Renal cortical epithelial cell (primary cell): Measurements from ENCODE around the gene TMEM179B. TPM values are rescaled to one million over a fixed set of nuclear protein-coding genes. Genes with fewer than 3 reads are reported as not detected.

Source experiments
- DNase-seq: peaks from one replicate; pipeline ENCODE4 v3.0.0-alpha.2; 2011; ENCODE audit warnings: low read depth
- total RNA-seq: library from RNA; depleted of rRNA; stranded (reverse); fragments of >200 nt; gene quantifications from 2 replicates; pipeline ENCODE4 v1.2.3, GENCODE V29; 2014

Gene TMEM179B
- total RNA-seq, 1 donor from 2014 or later: 46.4 TPM

- DNase-seq: peak; percentile 18
These were observed 45.4 kb downstream of the TMEM179B start, which contains the start of gene TEX54 for GRCh38 chr11:62832336-62833234. TSS of gene TEX54 (minus strand) at chr11:62832841.

- DNase-seq: no peak
These were observed 48.1 kb downstream of the TMEM179B start for GRCh38 chr11:62835336-62835735.

GRCh38 chr11:62839050-62839945 is 52.1 kb downstream of the TMEM179B start, which contains the start of gene WDR74:
TSS of gene WDR74 (minus strand) at chr11:62839590. CDS start at chr11:62839570, 20 bp downstream.
- peak; percentile 87 for DNase-seq

Other genes with a start within 250 kb of the TMEM179B start
- 409 and 1,601 TPM in 2 replicates for gene AHNAK, start 240.6 kb upstream of the TMEM179B start, total RNA-seq
- 1,513 and 1,623 TPM in 2 replicates for gene EEF1G, start 213.5 kb upstream of the TMEM179B start, total RNA-seq
- 5.9 and 12.7 TPM in 2 replicates for gene TUT1, start 195.9 kb upstream of the TMEM179B start, total RNA-seq
- 121 and 212 TPM in 2 replicates for gene MTA2, start 185.5 kb upstream of the TMEM179B start, total RNA-seq
- 14.9 and 29.7 TPM in 2 replicates for gene EML3, start 174.6 kb upstream of the TMEM179B start, total RNA-seq
- gene ROM1, start 174.1 kb upstream of the TMEM179B start, total RNA-seq: 0.87 and 2.5 TPM in 2 replicates
- 37.2 and 39.6 TPM in 2 replicates for gene B3GAT3, start 165.4 kb upstream of the TMEM179B start, total RNA-seq
- gene GANAB, start 140.8 kb upstream of the TMEM179B start, total RNA-seq: 146 and 347 TPM in 2 replicates
- 28.1 and 33.8 TPM in 2 replicates for gene INTS5, start 134.1 kb upstream of the TMEM179B start, total RNA-seq
- gene C11orf98, start 122.2 kb upstream of the TMEM179B start, total RNA-seq: 20.8 and 33.9 TPM in 2 replicates
- 3.6 and 13.5 TPM in 2 replicates for gene CSKMT, start 122.1 kb upstream of the TMEM179B start, total RNA-seq
- gene UQCC3, start 115.7 kb upstream of the TMEM179B start, total RNA-seq: 4.1 and 6.1 TPM in 2 replicates
- 3.9 and 5.0 TPM in 2 replicates for gene LBHD1, start 115.1 kb upstream of the TMEM179B start, total RNA-seq
- gene UBXN1, start 108.3 kb upstream of the TMEM179B start, total RNA-seq: 97.6 and 105 TPM in 2 replicates
- 0.17 and 0.25 TPM in 2 replicates for gene LRRN4CL, start 97.9 kb upstream of the TMEM179B start, total RNA-seq
- gene BSCL2, start 80.0 kb upstream of the TMEM179B start, total RNA-seq: 47.8 and 50.4 TPM in 2 replicates
- gene GNG3, start 79.7 kb upstream of the TMEM179B start, total RNA-seq: not detected in 2 replicates
- 4.3 and 18.4 TPM in 2 replicates for gene HNRNPUL2, start 59.9 kb upstream of the TMEM179B start, total RNA-seq
- gene TTC9C, start 58.9 kb upstream of the TMEM179B start, total RNA-seq: 25.0 and 25.1 TPM in 2 replicates
- gene ZBTB3, start 33.2 kb upstream of the TMEM179B start, total RNA-seq: 8.7 and 11.8 TPM in 2 replicates
- 46.0 and 78.3 TPM in 2 replicates for gene POLR2G, start 25.8 kb upstream of the TMEM179B start, total RNA-seq
- 15.1 and 20.7 TPM in 2 replicates for gene TAF6L, start 16.0 kb upstream of the TMEM179B start, total RNA-seq
- 15.1 and 29.3 TPM in 2 replicates for gene TMEM223, start 4.6 kb downstream of the TMEM179B start, total RNA-seq
- gene NXF1, start 18.0 kb downstream of the TMEM179B start, total RNA-seq: 7.6 and 50.3 TPM in 2 replicates
- gene STX5, start 44.6 kb downstream of the TMEM179B start, total RNA-seq: 23.1 and 38.8 TPM in 2 replicates
- gene TEX54, start 45.4 kb downstream of the TMEM179B start, total RNA-seq: not detected in 2 replicates
- 42.8 and 59.9 TPM in 2 replicates for gene WDR74, start 52.2 kb downstream of the TMEM179B start, total RNA-seq
- gene SLC3A2, start 93.5 kb downstream of the TMEM179B start, total RNA-seq: 95.0 and 163 TPM in 2 replicates
- gene CHRM1, start 134.0 kb downstream of the TMEM179B start, total RNA-seq: not detected in 2 replicates
- gene SLC22A6, start 197.6 kb downstream of the TMEM179B start, total RNA-seq: not detected in 2 replicates
- not detected in 2 replicates for gene SLC22A8, start 228.4 kb downstream of the TMEM179B start, total RNA-seq